T follicular helper cell (primary cell): Measurements from ENCODE around the gene NID1.
"Not testable (repeated sequence)": the region's sequence is repeated elsewhere in the genome, so short reads cannot be mapped to it uniquely, and the experiment has no call there.

Source experiments
- DNase-seq: peaks from one replicate; pipeline ENCODE4 v3.0.0-alpha.2; 2020; ENCODE audit warnings: low read depth

NID1 gene

GRCh38 chr1:235968831-235969230, 96.1 kb downstream of the NID1 start:
- DNase-seq = no peak

- DNase-seq = not testable (repeated sequence)
Observed at GRCh38 chr1:235966134-235966533, 98.8 kb downstream of the NID1 start.

- no peak for DNase-seq
Observed at GRCh38 chr1:235960809-235961208, 104.1 kb downstream of the NID1 start.

DNA sequence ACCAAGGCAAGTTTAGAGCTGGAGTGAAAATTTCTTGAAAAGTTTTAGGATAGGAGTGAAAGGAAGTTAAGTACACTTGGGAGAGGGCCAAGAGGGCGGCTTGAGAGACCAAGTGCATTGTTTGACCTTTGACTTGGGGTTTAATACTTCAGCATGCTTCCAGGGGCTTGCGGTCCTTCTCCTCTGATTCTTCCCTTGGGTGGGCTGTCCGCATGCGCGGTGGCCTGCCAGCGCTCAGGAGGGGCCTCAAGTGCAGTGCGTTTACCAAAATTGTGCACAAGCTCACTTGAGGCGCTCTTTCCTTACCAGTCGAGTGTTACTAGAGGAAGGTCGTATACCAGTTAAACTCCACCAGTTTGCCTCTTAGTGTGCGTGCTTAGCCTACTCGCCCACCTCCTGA, 106.9 kb downstream of the NID1 start:
- DNase-seq = no peak

DNA sequence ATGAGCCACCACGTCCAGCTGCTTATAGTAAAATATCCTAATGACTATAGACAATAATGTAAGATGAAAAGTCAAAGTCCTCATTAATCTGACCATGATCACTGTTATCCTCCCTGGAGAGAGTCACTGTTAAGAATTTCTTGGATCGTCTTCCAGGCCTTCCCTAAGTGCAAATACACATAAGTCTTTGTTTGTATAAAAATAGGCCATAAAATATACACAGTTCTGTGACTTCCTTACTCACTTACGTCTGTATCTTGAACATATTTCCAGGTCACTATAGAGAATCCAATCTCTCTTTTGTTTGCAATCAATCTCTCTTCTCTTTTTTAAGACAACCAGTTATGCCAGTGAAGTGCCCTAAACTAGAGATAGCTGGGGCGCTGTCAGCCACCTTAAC, 109.1 kb downstream of the NID1 start:
- DNase-seq = no peak

DNA sequence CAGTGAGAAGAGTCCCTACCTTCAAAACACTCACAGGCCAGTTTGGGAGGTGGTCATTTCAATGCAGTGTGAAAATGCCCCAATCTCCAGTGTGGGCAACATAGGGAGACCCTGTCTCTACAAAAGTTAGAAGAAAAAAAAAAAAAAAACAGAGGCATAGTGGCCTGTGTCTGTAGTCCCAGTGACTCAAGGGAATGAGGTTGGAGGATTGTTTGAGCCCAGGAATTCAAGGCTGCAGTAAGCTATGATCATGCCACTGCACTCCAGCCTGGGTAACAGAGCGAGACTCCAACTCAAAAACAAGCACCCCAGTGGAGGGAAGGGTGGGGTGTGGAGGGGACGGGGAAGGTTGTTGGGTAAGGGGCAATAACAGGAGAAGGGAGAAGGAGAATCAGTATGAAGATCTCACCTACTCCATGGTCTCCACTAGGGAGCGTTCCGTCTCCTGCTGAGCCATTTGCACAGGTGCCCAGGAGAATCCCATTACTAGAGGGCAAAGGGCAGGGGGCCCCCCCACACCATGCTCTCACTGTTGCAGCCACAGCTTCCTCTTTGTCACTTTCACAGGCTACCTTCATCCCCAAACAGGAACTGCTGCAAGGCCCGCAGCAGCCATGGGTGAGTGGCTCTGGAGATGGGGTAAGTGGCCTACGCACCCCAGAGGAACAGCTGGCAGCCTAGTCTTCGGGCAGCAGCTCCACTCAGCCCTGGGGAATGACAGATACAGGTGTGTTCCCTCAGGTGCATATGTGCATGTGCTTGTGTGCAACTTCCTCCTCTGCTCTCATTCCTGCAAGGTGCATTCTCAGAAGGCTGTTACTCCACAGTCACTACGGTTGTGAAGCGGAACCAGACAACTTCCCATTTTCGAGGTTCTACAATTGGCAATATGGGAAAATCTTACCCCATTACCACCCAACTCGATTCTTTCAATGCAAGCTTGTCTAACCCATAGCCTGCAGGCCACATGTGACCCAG, 110.3 kb downstream of the NID1 start:
- peak; percentile 8 for DNase-seq

DNA sequence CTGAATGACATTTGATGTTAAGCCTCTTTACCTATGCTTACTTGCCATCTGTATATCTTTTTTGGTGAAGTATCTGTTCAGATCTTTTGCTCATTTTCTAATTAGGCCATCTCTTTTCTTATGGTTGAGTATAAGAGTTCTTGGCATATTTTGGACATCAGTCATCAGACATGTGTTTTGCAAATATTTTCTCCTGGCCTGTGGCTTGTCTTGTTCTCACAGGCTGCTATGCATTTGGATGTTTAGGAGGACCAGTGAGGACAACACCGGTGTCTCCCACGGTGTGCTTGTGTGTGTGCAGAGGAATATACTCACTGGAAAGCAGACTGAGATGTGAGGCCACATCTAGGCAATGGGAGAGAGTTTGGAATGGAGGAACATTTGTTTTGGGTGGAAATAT, 111.1 kb downstream of the NID1 start:
- DNase-seq = no peak

DNA sequence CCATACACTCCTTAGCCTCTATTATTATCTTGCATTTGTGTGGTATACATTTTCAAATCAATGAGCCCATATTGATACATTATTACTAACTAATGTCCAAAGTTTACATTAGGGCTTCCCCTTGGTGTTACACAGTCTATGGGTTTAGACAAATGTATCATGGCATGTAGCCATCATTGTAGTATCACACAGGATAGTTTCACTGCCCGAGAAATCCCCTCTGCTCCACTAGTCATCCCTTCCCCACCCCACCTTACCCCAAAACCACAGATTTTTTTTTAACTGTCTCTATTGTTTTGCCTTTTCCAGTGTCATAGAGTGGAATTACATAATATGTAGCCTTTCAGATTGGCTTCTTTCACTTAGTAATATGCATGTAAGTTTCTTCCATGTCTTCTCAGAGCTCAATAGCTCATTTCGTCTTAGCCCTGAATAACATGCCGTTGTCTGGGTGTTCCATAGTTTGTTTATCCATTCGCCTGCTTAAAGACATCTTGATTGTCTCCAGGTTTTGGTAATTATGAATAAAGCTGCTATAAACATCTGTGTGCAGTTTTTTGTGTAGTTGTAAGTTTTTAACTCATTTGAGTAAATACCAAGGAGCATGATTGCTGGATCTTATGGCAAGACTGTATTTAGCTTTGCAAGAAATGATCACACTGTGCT, 111.8 kb downstream of the NID1 start:
- no peak for DNase-seq

DNA sequence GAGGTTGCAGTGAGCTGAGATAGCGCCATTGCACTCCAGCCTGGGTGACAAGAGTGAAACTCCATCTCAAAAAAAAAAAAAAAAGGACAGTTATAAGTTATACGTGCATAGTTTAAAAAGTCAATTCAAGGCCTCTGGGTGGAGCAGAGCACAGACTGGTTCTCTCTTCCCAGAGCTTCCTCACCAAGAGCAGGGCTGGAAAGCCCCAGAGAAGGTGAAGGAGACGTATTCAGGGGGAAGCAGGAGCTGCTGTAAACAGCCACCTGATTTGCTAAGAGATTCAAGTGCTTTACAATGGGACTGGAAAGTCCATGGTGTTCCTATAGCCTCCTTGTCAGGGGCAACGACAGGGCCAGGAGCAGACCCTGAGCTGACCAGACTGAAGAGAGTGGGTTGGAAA, 113.2 kb downstream of the NID1 start:
- no peak for DNase-seq

DNA sequence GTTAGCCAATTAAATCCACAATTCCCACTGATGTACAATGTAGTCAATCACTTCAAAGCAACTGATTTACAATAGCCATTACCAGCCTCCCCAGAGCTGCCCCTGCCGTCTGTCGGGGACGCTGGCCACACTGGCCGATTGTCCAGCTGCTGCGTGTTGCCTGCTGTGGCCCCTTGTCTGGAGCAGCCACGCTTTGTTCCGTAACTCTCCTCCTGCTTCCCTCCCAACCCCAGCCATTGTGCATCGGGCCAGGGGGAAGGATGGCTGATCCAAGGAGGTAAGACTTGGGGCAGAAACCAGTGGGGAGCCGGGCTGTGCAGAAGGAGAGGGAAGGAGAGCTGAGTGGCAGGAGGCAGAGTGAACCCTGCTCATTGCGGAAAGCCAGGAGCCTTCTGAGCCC, 114.6 kb downstream of the NID1 start:
- no peak for DNase-seq

GRCh38 chr1:235948774-235949427, 116.0 kb downstream of the NID1 start:
- no peak for DNase-seq

- no peak for DNase-seq
Observed at GRCh38 chr1:235947989-235948388, 116.9 kb downstream of the NID1 start.

DNA sequence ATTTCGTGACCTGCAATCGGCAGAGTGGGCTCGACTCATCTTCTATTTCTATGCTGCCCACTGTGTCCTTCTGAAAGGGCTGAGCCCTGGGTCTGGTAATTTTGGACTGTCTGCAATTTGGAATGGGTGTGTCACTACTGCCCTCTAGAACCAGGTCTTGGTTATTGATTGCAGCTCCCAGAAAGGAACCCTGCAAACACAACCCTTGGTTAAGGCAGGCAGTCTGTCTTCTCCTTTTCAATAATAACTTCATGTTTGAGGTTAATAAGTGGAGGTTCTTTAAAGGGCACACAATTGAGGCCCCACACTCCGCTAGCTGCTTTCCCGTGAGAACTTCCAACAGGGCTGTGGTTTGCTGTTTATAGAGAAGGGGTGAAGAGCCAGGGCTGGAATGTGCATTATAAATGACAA, 118.3 kb downstream of the NID1 start:
- DNase-seq = no peak

DNA sequence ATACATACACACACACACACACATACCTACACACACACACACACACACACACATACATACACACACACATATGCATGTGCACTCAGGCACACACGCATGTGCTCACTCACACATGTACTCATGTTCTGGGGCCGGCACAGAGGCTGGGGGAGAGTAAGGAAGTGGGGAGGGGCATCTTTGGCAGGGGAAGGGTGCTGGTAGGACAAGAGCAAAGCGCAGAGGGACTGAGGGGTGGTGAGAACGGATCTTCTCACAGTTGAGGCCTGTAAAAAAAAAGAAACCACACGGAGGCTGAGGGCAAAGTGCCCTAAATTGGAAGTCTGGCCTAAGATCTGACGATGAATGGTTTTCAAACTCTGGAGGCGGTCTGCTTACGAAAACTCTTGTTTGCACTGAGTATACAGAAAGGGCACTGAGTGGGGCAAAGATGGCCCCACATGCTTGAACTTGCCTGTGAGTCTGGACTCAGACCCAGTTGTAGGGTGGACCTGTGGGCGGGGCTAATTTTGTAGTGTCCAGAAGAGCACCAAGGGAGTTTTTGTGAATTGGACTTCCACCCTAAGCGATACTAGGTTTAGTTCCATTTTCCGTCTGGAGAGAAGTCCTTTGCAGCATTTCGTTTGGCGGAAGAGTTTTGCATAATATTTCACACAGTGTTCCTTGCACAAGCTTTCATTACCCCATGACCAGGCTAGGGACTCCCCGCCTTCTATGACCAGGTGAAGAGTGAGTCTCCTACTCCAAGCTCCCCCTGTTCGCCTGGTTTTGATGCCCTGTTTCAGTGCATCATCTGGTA, 118.9 kb downstream of the NID1 start:
- DNase-seq = no peak

DNA sequence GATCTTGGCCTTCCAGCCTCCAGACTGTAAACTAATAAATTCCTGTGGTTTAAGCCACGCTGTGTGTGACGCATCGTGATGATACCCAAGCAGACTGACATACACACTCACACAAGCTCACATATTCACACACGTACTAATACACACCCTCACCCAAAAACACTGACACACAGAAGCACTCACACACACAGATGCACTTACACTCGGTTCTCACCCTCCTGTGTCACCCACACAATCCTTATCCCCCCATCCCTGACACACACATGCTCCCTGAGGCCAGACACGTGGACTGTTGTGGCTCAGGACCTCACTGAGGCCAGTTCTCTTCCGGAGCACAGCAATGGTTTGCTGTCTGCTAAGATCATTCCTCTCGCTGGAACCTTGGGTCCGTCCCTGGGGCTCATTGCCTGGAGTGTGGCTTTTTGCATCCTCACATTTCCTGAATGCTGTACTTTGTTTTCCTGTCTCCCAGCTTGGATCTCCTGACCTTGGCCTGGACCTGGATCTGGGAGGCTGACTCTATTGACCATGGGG, 121.2 kb downstream of the NID1 start:
- DNase-seq = no peak

DNA sequence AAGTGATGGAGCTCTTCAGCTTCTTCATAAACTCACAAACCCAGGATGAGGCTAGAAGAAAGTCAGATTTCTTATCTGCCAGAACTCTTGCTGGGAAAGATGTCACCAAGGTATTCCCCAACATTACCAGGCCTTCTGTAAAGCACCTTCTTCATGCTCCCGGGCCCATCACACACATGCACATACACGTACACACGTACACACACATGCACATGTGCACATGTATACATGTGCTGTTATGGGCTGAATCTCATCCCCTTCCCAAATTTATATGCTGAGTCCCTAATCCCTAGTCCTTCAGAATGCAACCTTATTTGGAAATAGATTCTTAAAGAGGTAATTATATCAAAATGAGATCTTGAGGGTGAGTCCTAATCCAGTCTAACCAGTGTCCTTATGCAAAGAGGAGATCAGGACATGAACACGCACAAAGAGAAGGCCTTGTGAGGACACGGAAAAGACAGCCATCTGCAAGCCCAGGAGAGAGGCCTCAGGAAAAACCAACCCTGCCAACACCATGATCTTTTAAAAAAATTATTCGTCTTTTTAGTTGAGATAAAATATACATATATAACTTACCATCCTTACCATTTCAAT, 121.8 kb downstream of the NID1 start:
- no peak for DNase-seq

GRCh38 chr1:235942625-235942934, 122.3 kb downstream of the NID1 start:
- DNase-seq = no peak

DNA sequence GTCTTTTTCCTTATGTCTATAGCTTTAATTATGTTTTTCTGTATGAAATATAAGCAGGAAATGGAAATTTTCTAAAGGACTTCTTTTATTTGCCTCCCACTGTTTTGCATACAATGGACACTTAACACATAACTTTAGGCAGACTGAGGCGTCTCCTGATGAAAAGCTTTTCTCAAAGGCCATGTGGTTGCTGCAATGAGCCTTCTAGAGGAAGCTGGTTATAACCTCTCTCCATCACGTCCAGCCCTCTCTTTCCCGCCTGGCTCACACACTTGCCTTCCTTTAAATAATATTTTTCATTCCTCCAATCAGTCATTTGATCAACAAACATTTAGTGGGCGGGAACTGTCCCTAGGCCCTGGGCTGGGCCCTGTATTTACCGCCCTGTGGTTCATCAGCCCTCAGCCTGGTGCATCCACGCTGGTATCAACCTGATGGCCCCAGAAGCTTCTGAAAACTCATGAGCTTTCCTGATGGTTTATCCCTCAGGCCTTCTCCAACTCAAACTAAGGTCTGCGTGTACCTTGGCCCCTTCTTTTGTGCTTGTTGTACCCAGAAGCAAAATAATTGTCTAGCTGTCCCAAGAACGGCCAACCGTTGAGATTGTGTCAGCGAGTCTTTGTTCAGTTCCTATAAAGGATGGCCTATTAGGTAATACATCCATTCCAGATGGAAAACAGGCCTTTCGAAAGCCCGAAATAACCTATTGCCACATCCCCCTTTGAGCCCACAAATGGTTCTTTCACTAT, 122.8 kb downstream of the NID1 start:
- DNase-seq = no peak

- DNase-seq = no peak
Observed at GRCh38 chr1:235940285-235940684, 124.6 kb downstream of the NID1 start.

DNA sequence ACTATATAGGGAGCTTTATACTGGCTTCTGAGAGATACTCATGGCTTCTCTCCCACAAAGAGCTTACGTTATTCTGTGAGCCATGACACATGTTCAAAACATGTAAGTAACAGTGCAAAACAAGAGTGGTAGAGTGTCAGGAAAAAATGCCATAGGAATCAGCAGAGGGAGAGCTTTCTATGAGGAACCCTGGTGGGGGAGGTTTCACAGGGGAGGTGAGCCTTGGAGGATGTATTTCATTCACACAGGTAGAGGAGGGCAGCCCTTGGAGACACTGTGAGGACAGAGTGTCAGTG, 125.5 kb downstream of the NID1 start:
- DNase-seq = no peak
